Measurements from ENCODE around the gene BCL11A.

BCL11A gene

DNA sequence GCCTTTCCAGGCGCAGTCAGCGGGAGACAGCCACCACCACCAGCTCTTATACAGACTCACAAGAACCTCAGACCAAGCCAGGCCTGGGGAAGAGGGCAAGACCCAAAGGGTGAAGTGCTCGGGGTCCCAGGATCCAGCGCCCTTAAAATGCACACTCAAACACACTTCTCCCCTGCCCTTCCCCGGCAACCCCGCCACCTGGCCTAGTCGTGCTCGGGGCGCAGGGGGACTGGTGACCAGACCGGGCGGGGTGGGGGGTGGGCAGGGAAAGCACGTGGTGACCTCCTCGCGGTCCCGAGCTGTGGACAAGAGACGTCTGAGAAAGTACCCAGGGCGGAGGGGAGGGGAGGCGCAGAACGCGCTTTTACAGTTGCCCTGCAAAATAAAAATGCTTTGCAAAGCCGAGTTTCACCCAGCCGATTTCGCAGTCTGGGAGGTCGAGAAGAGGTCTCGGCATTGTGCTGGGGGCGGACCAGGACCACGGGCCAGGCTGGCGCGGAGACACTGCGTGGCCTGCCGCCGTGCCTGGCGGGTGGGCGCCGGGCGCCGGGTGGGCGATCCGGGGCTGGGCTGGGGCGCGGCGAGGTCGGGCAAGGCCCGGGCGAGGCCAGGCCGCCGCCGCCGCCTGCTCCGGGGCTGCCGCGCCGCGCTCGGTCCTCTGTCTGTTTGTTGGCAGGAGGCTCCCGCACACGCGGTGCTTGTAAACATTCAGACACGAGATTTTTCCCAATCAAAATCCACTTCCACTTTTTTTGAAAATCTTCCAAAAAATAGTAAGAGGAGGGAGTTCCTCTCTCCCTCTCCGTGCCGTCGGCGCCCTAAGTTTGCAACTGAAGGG is 2.0 kb downstream of the BCL11A start:
- no peaks in the 10 kb centered on the region for H3K36me3 ChIP-seq (replicated peaks in 1 of 2; ENCODE audit: control insufficient read depth in 2 of 2, insufficient read depth in 2 of 2, low read length in 2 of 2)
- no peaks in the 10 kb centered on the region for H3K79me1 ChIP-seq (ENCODE audit: low read depth, low read length)
- no peak overlapping the region for H4K8ac ChIP-seq (ENCODE audit: low read depth, low read length)
- H3K23ac ChIP-seq (ENCODE audit: low read depth, low read length, poor library complexity): peak overlapping the region; percentile 65
- peaks cover 14 to 28% of the 10 kb centered on the region in 2 donors for H3K4me1 ChIP-seq (ENCODE audit: control insufficient read depth in 2 of 2, insufficient read depth in 1 of 2, low read depth in 1 of 2, low read length in 2 of 2)
- H4K91ac ChIP-seq (ENCODE audit: low read depth, low read length, poor library complexity): no peak overlapping the region
- peak overlapping the region; percentile 74 for H2AFZ ChIP-seq (ENCODE audit: low read length)
- H2AK5ac ChIP-seq (ENCODE audit: low read depth, low read length): no peak overlapping the region
- H3K4me3 ChIP-seq (ENCODE audit: low read length in 2 of 2): peak overlapping the region in 1 of 2 donors; percentile 70
- H3K9ac ChIP-seq (ENCODE audit: low read depth, low read length, poor library complexity): peak overlapping the region; percentile 53
- H3K27me3 ChIP-seq (ENCODE audit: control insufficient read depth in 3 of 3, insufficient read depth in 3 of 3, low read depth in 1 of 3, low read length in 3 of 3): peaks cover 6 to 92% (median 56%) of the 10 kb centered on the region in 3 experiments
- peak overlapping the region; percentile 54 for H3K4me2 ChIP-seq (ENCODE audit: insufficient read depth, low read length, poor library complexity, severe bottlenecking)
- H3K14ac ChIP-seq (ENCODE audit: low read length): no peak overlapping the region
- H3K27ac ChIP-seq (replicated peaks; ENCODE audit: low read length): no peak overlapping the region
- DNase-seq (ENCODE audit: low spot score): no peak
- no peaks in the 10 kb centered on the region for H3K9me3 ChIP-seq (replicated peaks in 1 of 2; ENCODE audit: control insufficient read depth in 2 of 2, insufficient read depth in 1 of 2, low read depth in 1 of 2, low read length in 2 of 2)
- no peak overlapping the region for H2BK15ac ChIP-seq (ENCODE audit: low read length)
- no peak overlapping the region for H2BK12ac ChIP-seq (ENCODE audit: low read length)
- H2BK5ac ChIP-seq (ENCODE audit: low read length): no peak overlapping the region
- H3K4ac ChIP-seq (ENCODE audit: low read length): no peak overlapping the region
- H2BK120ac ChIP-seq (ENCODE audit: low read depth, low read length): no peak overlapping the region
- peak overlapping the region; percentile 20 for H3K18ac ChIP-seq (ENCODE audit: low read length)
- WGBS, 2 donors (ENCODE audit: extremely low coverage in 2 of 2, insufficient read length in 2 of 2, insufficient replicate concordance in 1 of 2): no CpG with 5 or more reads among the region's 63 CpGs

- H2BK15ac ChIP-seq (ENCODE audit: low read length): no peak overlapping the region
- peak overlapping the region; percentile 97 for H3K4me2 ChIP-seq (ENCODE audit: insufficient read depth, low read length, poor library complexity, severe bottlenecking)
- no peak overlapping the region for H3K9ac ChIP-seq (ENCODE audit: low read depth, low read length, poor library complexity)
- H4K91ac ChIP-seq (ENCODE audit: low read depth, low read length, poor library complexity): no peak overlapping the region
- no peak overlapping the region for H3K18ac ChIP-seq (ENCODE audit: low read length)
- H2AK5ac ChIP-seq (ENCODE audit: low read depth, low read length): no peak overlapping the region
- H3K36me3 ChIP-seq (replicated peaks in 1 of 2; ENCODE audit: control insufficient read depth in 2 of 2, insufficient read depth in 2 of 2, low read length in 2 of 2): no peaks in the 10 kb centered on the region
- no peak overlapping the region for H3K4me3 ChIP-seq (ENCODE audit: low read length in 2 of 2)
- no peak overlapping the region for H3K14ac ChIP-seq (ENCODE audit: low read length)
- no peak for DNase-seq (ENCODE audit: low spot score)
- H3K27me3 ChIP-seq (ENCODE audit: control insufficient read depth in 3 of 3, insufficient read depth in 3 of 3, low read depth in 1 of 3, low read length in 3 of 3): peaks cover 6 to 92% (median 53%) of the 10 kb centered on the region in 3 experiments
- no peak overlapping the region for H2AFZ ChIP-seq (ENCODE audit: low read length)
- no peak overlapping the region for H3K27ac ChIP-seq (replicated peaks; ENCODE audit: low read length)
- WGBS, 2 donors (ENCODE audit: extremely low coverage in 2 of 2, insufficient read length in 2 of 2, insufficient replicate concordance in 1 of 2): no CpG with 5 or more reads among the region's 8 CpGs
- no peaks in the 10 kb centered on the region for H3K9me3 ChIP-seq (replicated peaks in 1 of 2; ENCODE audit: control insufficient read depth in 2 of 2, insufficient read depth in 1 of 2, low read depth in 1 of 2, low read length in 2 of 2)
- peaks cover 14 to 28% of the 10 kb centered on the region in 2 donors for H3K4me1 ChIP-seq (ENCODE audit: control insufficient read depth in 2 of 2, insufficient read depth in 1 of 2, low read depth in 1 of 2, low read length in 2 of 2)
- no peak overlapping the region for H3K23ac ChIP-seq (ENCODE audit: low read depth, low read length, poor library complexity)
- H3K79me1 ChIP-seq (ENCODE audit: low read depth, low read length): no peaks in the 10 kb centered on the region
- H2BK5ac ChIP-seq (ENCODE audit: low read length): no peak overlapping the region
- H4K8ac ChIP-seq (ENCODE audit: low read depth, low read length): no peak overlapping the region
- no peak overlapping the region for H2BK12ac ChIP-seq (ENCODE audit: low read length)
- H2BK120ac ChIP-seq (ENCODE audit: low read depth, low read length): no peak overlapping the region
- no peak overlapping the region for H3K4ac ChIP-seq (ENCODE audit: low read length)
These were observed 2.5 kb downstream of the BCL11A start for GRCh38 chr2:60550984-60551239.

GRCh38 chr2:60550178-60550983 is 3.1 kb downstream of the BCL11A start:
- Histone ChIP-seq H2AFZ (ENCODE audit: low read length) (peak overlapping the region; percentile 94), H3K27me3 (ENCODE audit: control insufficient read depth in 3 of 3, insufficient read depth in 3 of 3, low read depth in 1 of 3, low read length in 3 of 3) (peaks cover 6 to 92% (median 48%) of the 10 kb centered on the region in 3 experiments), H3K18ac (ENCODE audit: low read length) (peak overlapping the region; percentile 87), H2BK120ac (ENCODE audit: low read depth, low read length) (no peak overlapping the region), H3K9ac (ENCODE audit: low read depth, low read length, poor library complexity) (peak overlapping the region; percentile 47), H3K4ac (ENCODE audit: low read length) (no peak overlapping the region), H3K4me3 (ENCODE audit: low read length in 2 of 2) (peak overlapping the region; percentile 45 to 80), H2BK12ac (ENCODE audit: low read length) (no peak overlapping the region), H3K4me1 (ENCODE audit: control insufficient read depth in 2 of 2, insufficient read depth in 1 of 2, low read depth in 1 of 2, low read length in 2 of 2) (peaks cover 11 to 28% of the 10 kb centered on the region in 2 donors), H2AK5ac (ENCODE audit: low read depth, low read length) (no peak overlapping the region), H3K79me1 (ENCODE audit: low read depth, low read length) (no peaks in the 10 kb centered on the region), H3K27ac (replicated peaks; ENCODE audit: low read length) (no peak overlapping the region), H3K9me3 (replicated peaks in 1 of 2; ENCODE audit: control insufficient read depth in 2 of 2, insufficient read depth in 1 of 2, low read depth in 1 of 2, low read length in 2 of 2) (no peaks in the 10 kb centered on the region), H3K36me3 (replicated peaks in 1 of 2; ENCODE audit: control insufficient read depth in 2 of 2, insufficient read depth in 2 of 2, low read length in 2 of 2) (no peaks in the 10 kb centered on the region), H3K23ac (ENCODE audit: low read depth, low read length, poor library complexity) (no peak overlapping the region), H2BK5ac (ENCODE audit: low read length) (no peak overlapping the region), H4K91ac (ENCODE audit: low read depth, low read length, poor library complexity) (no peak overlapping the region), H4K8ac (ENCODE audit: low read depth, low read length) (no peak overlapping the region), H2BK15ac (ENCODE audit: low read length) (no peak overlapping the region), H3K14ac (ENCODE audit: low read length) (no peak overlapping the region), H3K4me2 (ENCODE audit: insufficient read depth, low read length, poor library complexity, severe bottlenecking) (peak overlapping the region; percentile 97)
- no CpG with 5 or more reads among the region's 62 CpGs for WGBS, 2 donors (ENCODE audit: extremely low coverage in 2 of 2, insufficient read length in 2 of 2, insufficient replicate concordance in 1 of 2)
- no peak for DNase-seq (ENCODE audit: low spot score)

DNA sequence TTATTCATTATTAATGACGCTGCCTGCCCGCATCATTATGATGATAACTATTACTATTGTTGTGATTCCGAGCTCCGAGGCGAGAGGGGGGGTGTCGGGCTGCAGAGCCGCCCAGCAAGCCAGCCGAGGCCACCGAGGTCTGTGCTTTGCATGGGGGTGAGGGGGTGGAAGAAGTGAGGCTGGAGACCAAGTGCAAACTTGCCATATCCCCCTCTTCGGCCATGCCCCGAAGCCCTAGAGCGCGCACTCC is 3.6 kb downstream of the BCL11A start:
- Histone ChIP-seq H3K9ac (ENCODE audit: low read depth, low read length, poor library complexity) (peak overlapping the region; percentile 79), H2AK5ac (ENCODE audit: low read depth, low read length) (peak overlapping the region; percentile 78), H2BK5ac (ENCODE audit: low read length) (no peak overlapping the region), H3K4me2 (ENCODE audit: insufficient read depth, low read length, poor library complexity, severe bottlenecking) (peak overlapping the region; percentile 97), H4K91ac (ENCODE audit: low read depth, low read length, poor library complexity) (no peak overlapping the region), H3K18ac (ENCODE audit: low read length) (peak overlapping the region; percentile 87), H3K4ac (ENCODE audit: low read length) (no peak overlapping the region), H4K8ac (ENCODE audit: low read depth, low read length) (no peak overlapping the region), H2BK12ac (ENCODE audit: low read length) (no peak overlapping the region), H3K27me3 (ENCODE audit: control insufficient read depth in 3 of 3, insufficient read depth in 3 of 3, low read depth in 1 of 3, low read length in 3 of 3) (peaks cover 6 to 92% (median 44%) of the 10 kb centered on the region in 3 experiments), H2AFZ (ENCODE audit: low read length) (peak overlapping the region; percentile 94), H3K9me3 (replicated peaks in 1 of 2; ENCODE audit: control insufficient read depth in 2 of 2, insufficient read depth in 1 of 2, low read depth in 1 of 2, low read length in 2 of 2) (no peaks in the 10 kb centered on the region), H2BK15ac (ENCODE audit: low read length) (no peak overlapping the region), H2BK120ac (ENCODE audit: low read depth, low read length) (no peak overlapping the region), H3K23ac (ENCODE audit: low read depth, low read length, poor library complexity) (no peak overlapping the region), H3K36me3 (replicated peaks in 1 of 2; ENCODE audit: control insufficient read depth in 2 of 2, insufficient read depth in 2 of 2, low read length in 2 of 2) (no peaks in the 10 kb centered on the region), H3K4me1 (ENCODE audit: control insufficient read depth in 2 of 2, insufficient read depth in 1 of 2, low read depth in 1 of 2, low read length in 2 of 2) (peaks cover 11 to 24% of the 10 kb centered on the region in 2 donors), H3K14ac (ENCODE audit: low read length) (no peak overlapping the region), H3K79me1 (ENCODE audit: low read depth, low read length) (no peaks in the 10 kb centered on the region), H3K27ac (replicated peaks; ENCODE audit: low read length) (no peak overlapping the region), H3K4me3 (ENCODE audit: low read length in 2 of 2) (peak overlapping the region; percentile 45 to 80)
- WGBS, 2 donors (ENCODE audit: extremely low coverage in 2 of 2, insufficient read length in 2 of 2, insufficient replicate concordance in 1 of 2): no CpG with 5 or more reads among the region's 13 CpGs
- no peak for DNase-seq (ENCODE audit: low spot score)
